H9 (cell line): ENCODE measurements around the gene CADM1. TPM values are rescaled to one million over a fixed set of nuclear protein-coding genes. Genes with fewer than 3 reads are reported as not detected.

Experiments
- DNase-seq: peaks from one replicate; pipeline ENCODE4 v3.0.0-alpha.2; 2017
- H2AFZ ChIP-seq: one replicate; pipeline ENCODE4 v1.6.1; 2013; ENCODE audit warnings: mild to moderate bottlenecking, low read length, control low read depth, moderate library complexity
- H2AK5ac ChIP-seq: 2 replicates; pipeline ENCODE4 v1.6.1; 2013; ENCODE audit warnings: low read length, control low read depth, mixed read lengths; ENCODE audit not compliant: insufficient read length
- H2BK120ac ChIP-seq: one replicate; pipeline ENCODE4 v1.6.1; 2013; ENCODE audit warnings: low read depth, mild to moderate bottlenecking, low read length, control low read depth, inconsistent platforms; ENCODE audit not compliant: poor library complexity, severe bottlenecking
- H2BK12ac ChIP-seq: 2 replicates; pipeline ENCODE4 v1.6.1; 2013; ENCODE audit warnings: low read length, control low read depth, mixed read lengths, low read depth; ENCODE audit not compliant: insufficient read length
- H2BK15ac ChIP-seq: 2 replicates; pipeline ENCODE4 v1.6.1; 2013; ENCODE audit warnings: low read depth, low read length, control low read depth
- H2BK20ac ChIP-seq: one replicate; pipeline ENCODE4 v1.6.1; 2013; ENCODE audit warnings: low read depth, mild to moderate bottlenecking, low read length, control low read depth, inconsistent platforms; ENCODE audit not compliant: poor library complexity, severe bottlenecking
- H2BK5ac ChIP-seq: 2 replicates; pipeline ENCODE4 v1.6.1; 2013; ENCODE audit warnings: low read length, control low read depth, mixed read lengths; ENCODE audit not compliant: insufficient read length
- H3K14ac ChIP-seq: 2 replicates; pipeline ENCODE4 v1.6.1; 2013; ENCODE audit warnings: low read length, control low read depth; ENCODE audit not compliant: insufficient read depth
- H3K18ac ChIP-seq: 2 replicates; pipeline ENCODE4 v1.6.1; 2013; ENCODE audit warnings: low read depth, mild to moderate bottlenecking, mixed read lengths, low read length, control low read depth; ENCODE audit not compliant: insufficient read length
- H3K23ac ChIP-seq: 2 replicates; pipeline ENCODE4 v1.6.1; 2013; ENCODE audit warnings: low read length, control low read depth, mixed read lengths, low read depth; ENCODE audit not compliant: insufficient read length
- H3K23me2 ChIP-seq: 2 replicates; pipeline ENCODE4 v1.6.1; 2013; ENCODE audit warnings: low read depth, mild to moderate bottlenecking, mixed read lengths, low read length, control low read depth; ENCODE audit not compliant: insufficient read length, poor library complexity, severe bottlenecking
- H3K27ac ChIP-seq: 2 replicates; pipeline ENCODE4 v1.5.1; 2013; ENCODE audit warnings: low read length, control low read depth, mixed read lengths, low read depth; ENCODE audit not compliant: insufficient read length
- H3K27me3 ChIP-seq: 2 replicates; pipeline ENCODE4 v1.6.1; 2013; ENCODE audit warnings: low read length, control low read depth, inconsistent platforms; ENCODE audit not compliant: insufficient read depth
- H3K4ac ChIP-seq: 2 replicates; pipeline ENCODE4 v1.6.1; 2013; ENCODE audit warnings: low read depth, mild to moderate bottlenecking, control low read depth, inconsistent platforms, low read length, moderate library complexity
- H3K4me1 ChIP-seq: 2 replicates; pipeline ENCODE4 v1.6.1; 2013; ENCODE audit warnings: low read length, control low read depth, inconsistent platforms; ENCODE audit not compliant: insufficient read depth
- H3K4me2 ChIP-seq: 2 replicates; pipeline ENCODE4 v1.6.1; 2013; ENCODE audit warnings: low read length, control low read depth, mixed read lengths; ENCODE audit not compliant: insufficient read length, insufficient read depth
- H3K56ac ChIP-seq: 2 replicates; pipeline ENCODE4 v1.6.1; 2013; ENCODE audit warnings: low read depth, mild to moderate bottlenecking, mixed read lengths, low read length, control low read depth; ENCODE audit not compliant: insufficient read length
- H3K79me1 ChIP-seq: 2 replicates; pipeline ENCODE4 v1.6.1; 2013; ENCODE audit warnings: low read depth, mild to moderate bottlenecking, moderate library complexity, low read length, control low read depth, inconsistent platforms; ENCODE audit not compliant: insufficient read depth, poor library complexity, severe bottlenecking
- H3K79me2 ChIP-seq: 2 replicates; pipeline ENCODE4 v1.6.1; 2013; ENCODE audit warnings: low read length, control low read depth, inconsistent platforms; ENCODE audit not compliant: insufficient read depth
- H3K9ac ChIP-seq: 2 replicates; pipeline ENCODE4 v1.6.1; 2013; ENCODE audit warnings: low read length, control low read depth, mixed read lengths; ENCODE audit not compliant: insufficient read length; ENCODE audit errors: extremely low read depth
- H3K9me3 ChIP-seq: one replicate; pipeline ENCODE4 v1.6.1; 2013; ENCODE audit warnings: low read depth, low read length, inconsistent platforms; ENCODE audit not compliant: control insufficient read depth
- H3T11ph ChIP-seq: one replicate; pipeline ENCODE4 v1.6.1; 2013; ENCODE audit warnings: mild to moderate bottlenecking, low read length, control low read depth, inconsistent platforms
- H4K20me1 ChIP-seq: one replicate; pipeline ENCODE4 v1.6.1; 2013; ENCODE audit not compliant: control insufficient read depth, insufficient read length, insufficient read depth
- H4K5ac ChIP-seq: 2 replicates; pipeline ENCODE4 v1.6.1; 2013; ENCODE audit warnings: low read depth, mild to moderate bottlenecking, mixed read lengths, low read length, control low read depth; ENCODE audit not compliant: insufficient read length
- H4K8ac ChIP-seq: replicated peaks from 2 replicates; pipeline ENCODE4 v1.6.1; 2013; ENCODE audit warnings: low read length, control low read depth, mixed read lengths, low read depth; ENCODE audit not compliant: insufficient read length
- H4K91ac ChIP-seq: 2 replicates; pipeline ENCODE4 v1.6.1; 2013; ENCODE audit warnings: low read depth, mild to moderate bottlenecking, moderate library complexity, mixed read lengths, low read length, control low read depth; ENCODE audit not compliant: insufficient read length
- H3K27ac Mint-ChIP-seq, 3 experiments: 2 replicates in 2 of 3; 3 replicates in 1 of 3; pipeline ENCODE4 v1.8.0; 2020 to 2021; ENCODE audit warnings: mixed read lengths in 3 of 3, mild to moderate bottlenecking in 1 of 3, moderate library complexity in 1 of 3
- H3K27me3 Mint-ChIP-seq: 2 replicates; pipeline ENCODE4 v1.8.0; 2021; ENCODE audit warnings: low read depth, mild to moderate bottlenecking, moderate library complexity, mixed read lengths
- H3K36me3 Mint-ChIP-seq, 3 experiments: 2 replicates in 2 of 3; 3 replicates in 1 of 3; pipeline ENCODE4 v1.8.0; 2020 to 2021; ENCODE audit warnings: low read depth in 3 of 3, mixed read lengths in 3 of 3; ENCODE audit not compliant: insufficient read depth in 1 of 3
- H3K4me1 Mint-ChIP-seq, 2 experiments: 2 replicates each; pipeline ENCODE4 v1.8.0; 2020; ENCODE audit warnings: mixed read lengths in 2 of 2
- H3K4me3 Mint-ChIP-seq, 2 experiments: 2 replicates in 1 of 2; 3 replicates in 1 of 2; pipeline ENCODE4 v1.8.0; 2020 to 2021; ENCODE audit warnings: mild to moderate bottlenecking in 2 of 2, mixed read lengths in 2 of 2, moderate library complexity in 1 of 2
- H3K9me3 Mint-ChIP-seq, 2 experiments: 2 replicates in 1 of 2; 3 replicates in 1 of 2; pipeline ENCODE4 v1.8.0; 2020; ENCODE audit warnings: mild to moderate bottlenecking in 2 of 2, mixed read lengths in 2 of 2, moderate library complexity in 1 of 2
- WGBS: extraction: QIAGEN DNeasy Blood & Tissue Kit; methylation state at CpG from one replicate; pipeline ENCODE4 v1.1.7; 2013; ENCODE audit warnings: missing lambda C conversion rate, low lambda C conversion rate, mixed read lengths; ENCODE audit not compliant: insufficient read length; ENCODE audit errors: extremely low coverage; 5-methylcytosine and 5-hydroxymethylcytosine counted together
- total RNA-seq: library from RNA; stranded (reverse); gene quantifications from 2 replicates; pipeline ENCODE4 v1.2.1, GENCODE V29; 2021
- TF ChIP-seq, protein P1 (sequence below): fragments of 200-600 bp; sonication (generic); conservative IDR thresholded peaks from 3 replicates; pipeline ENCODE4 v1.8.0; 2021; ENCODE audit warnings: antibody characterized with exemption, mild to moderate bottlenecking

The CADM1 gene
- total RNA-seq, 1 experiment from 2014 or later, result 11.9 TPM

DNA sequence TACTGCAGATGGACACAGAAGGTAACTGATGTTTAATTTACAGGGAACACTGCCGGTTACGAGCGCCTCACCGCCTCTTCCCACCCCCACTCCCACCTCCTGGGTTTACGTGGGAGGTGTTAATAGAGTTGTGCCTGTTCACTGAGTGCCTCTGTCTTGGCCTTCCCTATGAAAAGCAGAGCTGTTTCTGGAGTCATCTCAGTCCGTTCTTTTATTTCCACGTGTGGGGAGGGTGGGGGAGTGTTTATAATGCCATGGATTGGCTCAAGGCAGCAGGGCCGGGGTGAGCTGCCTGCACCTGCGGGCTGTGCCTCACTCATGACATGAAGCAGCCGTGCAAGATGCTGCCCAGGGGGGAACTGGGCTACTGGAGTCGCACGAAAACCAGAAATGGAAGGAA, 322.7 kb downstream of the CADM1 start:
- Histone ChIP-seq H2BK12ac (no peak overlapping the region), H4K91ac (no peak overlapping the region), H3K9me3 (no peaks in the 10 kb centered on the region), H4K5ac (no peak overlapping the region), H3K27me3 (no peaks in the 10 kb centered on the region), H3K23ac (no peak overlapping the region), H2AFZ (no peak overlapping the region), H3K79me1 (no peaks in the 10 kb centered on the region), H3K14ac (no peak overlapping the region), H2BK15ac (no peak overlapping the region), H4K8ac (no peak overlapping the region), H2BK20ac (no peak overlapping the region), H3K79me2 (no peaks in the 10 kb centered on the region), H3K23me2 (no peaks in the 10 kb centered on the region), H3K56ac (no peak overlapping the region), H3K4me1 (no peaks in the 10 kb centered on the region), H2BK5ac (no peak overlapping the region), H3K4me2 (no peak overlapping the region), H2BK120ac (no peak overlapping the region), H2AK5ac (no peak overlapping the region), H4K20me1 (no peaks in the 10 kb centered on the region), H3K27ac (no peak overlapping the region), H3K9ac (no peak overlapping the region), H3K18ac (no peak overlapping the region), H3T11ph (no peak overlapping the region), H3K4ac (no peak overlapping the region)
- H3K4me1 Mint-ChIP-seq, result peaks cover 26 to 38% of the 10 kb centered on the region in 2 experiments
- DNase-seq, result no peak
- H3K27ac Mint-ChIP-seq, result no peak overlapping the region; a peak in 1 of 7 replicates
- no peaks in the 10 kb centered on the region; the same call in 1 of the 2 replicates for H3K27me3 Mint-ChIP-seq
- TF ChIP-seq, protein P1, sequence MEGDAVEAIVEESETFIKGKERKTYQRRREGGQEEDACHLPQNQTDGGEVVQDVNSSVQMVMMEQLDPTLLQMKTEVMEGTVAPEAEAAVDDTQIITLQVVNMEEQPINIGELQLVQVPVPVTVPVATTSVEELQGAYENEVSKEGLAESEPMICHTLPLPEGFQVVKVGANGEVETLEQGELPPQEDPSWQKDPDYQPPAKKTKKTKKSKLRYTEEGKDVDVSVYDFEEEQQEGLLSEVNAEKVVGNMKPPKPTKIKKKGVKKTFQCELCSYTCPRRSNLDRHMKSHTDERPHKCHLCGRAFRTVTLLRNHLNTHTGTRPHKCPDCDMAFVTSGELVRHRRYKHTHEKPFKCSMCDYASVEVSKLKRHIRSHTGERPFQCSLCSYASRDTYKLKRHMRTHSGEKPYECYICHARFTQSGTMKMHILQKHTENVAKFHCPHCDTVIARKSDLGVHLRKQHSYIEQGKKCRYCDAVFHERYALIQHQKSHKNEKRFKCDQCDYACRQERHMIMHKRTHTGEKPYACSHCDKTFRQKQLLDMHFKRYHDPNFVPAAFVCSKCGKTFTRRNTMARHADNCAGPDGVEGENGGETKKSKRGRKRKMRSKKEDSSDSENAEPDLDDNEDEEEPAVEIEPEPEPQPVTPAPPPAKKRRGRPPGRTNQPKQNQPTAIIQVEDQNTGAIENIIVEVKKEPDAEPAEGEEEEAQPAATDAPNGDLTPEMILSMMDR, result no peak
- H3K36me3 Mint-ChIP-seq, result no peaks in the 10 kb centered on the region
- no peaks in the 10 kb centered on the region for H3K9me3 Mint-ChIP-seq
- no peak overlapping the region for H3K4me3 Mint-ChIP-seq
- no CpG with 5 or more reads among the region's 12 CpGs for WGBS
